ENCODE measurements around the gene SLC38A7. TPM values are rescaled to one million over a fixed set of nuclear protein-coding genes. Genes with fewer than 3 reads are reported as not detected.
A peak's percentile ranks its signal among the peaks of the same experiment; 100 is the strongest.
"Not testable (repeated sequence)": the region's sequence is repeated elsewhere in the genome, so short reads cannot be mapped to it uniquely, and the experiment has no call there.

Gene SLC38A7
- total RNA-seq, 4 donors from 2014 or later: 17.2 to 33.8 (median 30.1) TPM

DNA sequence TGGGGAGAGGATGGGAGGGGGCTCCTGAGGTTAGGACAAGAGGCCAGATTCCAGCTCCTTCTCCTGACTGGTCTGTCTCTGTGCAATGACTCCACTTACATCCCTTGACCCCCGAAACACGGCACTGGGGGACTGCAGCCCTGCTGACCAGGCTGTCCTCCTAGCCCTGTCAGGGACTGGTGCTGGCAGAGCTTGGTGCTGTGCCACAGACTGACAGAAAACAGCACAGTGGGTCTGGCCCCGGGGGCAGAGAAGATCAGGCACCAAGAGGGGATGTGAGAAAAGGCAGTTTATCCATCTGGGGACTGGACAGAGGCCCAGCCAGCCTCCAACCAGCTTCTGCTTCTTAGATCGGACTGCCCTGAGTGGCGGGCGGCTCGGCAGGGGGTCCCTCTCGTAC lies 19.4 kb downstream of the SLC38A7 start:
- Histone ChIP-seq H3K27me3 (no peaks in the 10 kb centered on the region), H3K27ac (no peak overlapping the region), H3K9me3 (no peaks in the 10 kb centered on the region), H3K36me3 (peaks cover 6 to 13% of the 10 kb centered on the region in 2 donors), H3K4me1 (no peaks in the 10 kb centered on the region), H3K4me3 (replicated peaks in 1 of 3) (no peak overlapping the region)
- TF ChIP-seq, protein P1, sequence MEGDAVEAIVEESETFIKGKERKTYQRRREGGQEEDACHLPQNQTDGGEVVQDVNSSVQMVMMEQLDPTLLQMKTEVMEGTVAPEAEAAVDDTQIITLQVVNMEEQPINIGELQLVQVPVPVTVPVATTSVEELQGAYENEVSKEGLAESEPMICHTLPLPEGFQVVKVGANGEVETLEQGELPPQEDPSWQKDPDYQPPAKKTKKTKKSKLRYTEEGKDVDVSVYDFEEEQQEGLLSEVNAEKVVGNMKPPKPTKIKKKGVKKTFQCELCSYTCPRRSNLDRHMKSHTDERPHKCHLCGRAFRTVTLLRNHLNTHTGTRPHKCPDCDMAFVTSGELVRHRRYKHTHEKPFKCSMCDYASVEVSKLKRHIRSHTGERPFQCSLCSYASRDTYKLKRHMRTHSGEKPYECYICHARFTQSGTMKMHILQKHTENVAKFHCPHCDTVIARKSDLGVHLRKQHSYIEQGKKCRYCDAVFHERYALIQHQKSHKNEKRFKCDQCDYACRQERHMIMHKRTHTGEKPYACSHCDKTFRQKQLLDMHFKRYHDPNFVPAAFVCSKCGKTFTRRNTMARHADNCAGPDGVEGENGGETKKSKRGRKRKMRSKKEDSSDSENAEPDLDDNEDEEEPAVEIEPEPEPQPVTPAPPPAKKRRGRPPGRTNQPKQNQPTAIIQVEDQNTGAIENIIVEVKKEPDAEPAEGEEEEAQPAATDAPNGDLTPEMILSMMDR (IDR thresholded peaks at IDR 0.05): no peak
- WGBS, 2 donors: 89% methylated on average over 8 of the region's 8 CpGs
- intact Hi-C loops (cut with DNase I): no loop called here
- DNase-seq: no peak

DNA sequence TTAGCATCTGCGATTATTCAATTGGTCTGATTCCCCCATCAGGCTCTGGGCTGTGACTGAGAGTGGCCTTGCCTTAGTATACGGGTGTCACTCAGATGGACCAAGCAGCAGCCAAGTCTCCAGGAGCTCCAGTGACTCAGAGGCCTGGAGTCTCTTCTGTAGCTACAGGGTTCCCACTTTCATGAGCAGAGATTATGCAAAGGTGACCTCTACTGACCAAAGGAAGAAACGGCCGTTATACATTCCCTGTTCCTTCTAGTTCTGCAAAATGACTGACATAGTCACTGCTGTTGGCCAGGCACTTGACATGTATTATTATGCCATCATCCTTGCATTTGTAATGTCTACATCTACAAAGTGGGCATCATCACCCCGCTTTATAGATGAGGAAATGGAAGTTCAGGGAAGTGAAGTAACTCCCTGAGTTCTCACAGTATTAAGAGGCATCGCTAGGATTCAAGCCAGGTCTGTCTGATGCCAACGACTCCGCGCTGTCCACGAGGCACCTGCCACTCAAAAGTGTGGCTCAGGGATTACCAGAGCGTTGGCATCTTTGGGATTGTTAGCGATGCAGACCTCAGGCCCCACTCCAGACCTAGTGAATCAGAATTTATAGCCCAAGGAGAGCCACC lies 23.3 kb downstream of the SLC38A7 start:
- TF ChIP-seq POLR2A (IDR thresholded peaks at IDR 0.05): no peak
- TF ChIP-seq, protein P1 (IDR thresholded peaks at IDR 0.05): peak in 5 of 6 experiments; percentile 10 to 69 (median 56)
- no peaks in the 10 kb centered on the region for H3K4me1 ChIP-seq
- 33 to 37% methylated on average over 12 of the region's 12 CpGs for whole genome bisulfite sequencing, 2 donors
- no peak overlapping the region for H3K27ac ChIP-seq
- H3K27me3 ChIP-seq: no peaks in the 10 kb centered on the region
- no peak overlapping the region for H3K4me3 ChIP-seq (replicated peaks in 1 of 3)
- intact Hi-C loops (cut with DNase I): no loop called here
- no peaks in the 10 kb centered on the region for H3K36me3 ChIP-seq
- H3K9me3 ChIP-seq: no peaks in the 10 kb centered on the region
- DNase-seq: peak; percentile 51 to 63

GRCh38 chr16:58659911-58660310 lies 24.7 kb downstream of the SLC38A7 start:
- intact Hi-C loops (cut with DNase I): loop anchor here (5.0 kb wide), 1 partner anchor 148 kb away; no protein-coding TSS in a partner anchor
- H3K27me3 ChIP-seq: not testable (repeated sequence)
- 86 to 88% methylated on average over 11 of the region's 11 CpGs for WGBS, 2 donors

GRCh38 chr16:58658796-58659211 lies 25.8 kb downstream of the SLC38A7 start:
- H3K36me3 ChIP-seq: no peaks in the 10 kb centered on the region
- 94% methylated on average over 3 of the region's 3 CpGs for WGBS, 2 donors
- intact Hi-C loops (cut with DNase I): loop anchor here (5.0 kb wide), 1 partner anchor 147 kb away; no protein-coding TSS in a partner anchor

More at GRCh38 chr16:58659911-58660310, 24.7 kb downstream of the SLC38A7 start:
- not testable (repeated sequence) for DNase-seq; H3K4me3 ChIP-seq (replicated peaks in 1 of 3); H3K27ac ChIP-seq; H3K9me3 ChIP-seq; H3K36me3 ChIP-seq; H3K4me1 ChIP-seq

GRCh38 chr16:58656899-58657298 lies 27.7 kb downstream of the SLC38A7 start:
- H3K27me3 ChIP-seq: no peaks in the 10 kb centered on the region
- no peaks in the 10 kb centered on the region for H3K4me1 ChIP-seq
- DNase-seq: no peak
- H3K4me3 ChIP-seq (replicated peaks in 1 of 3): no peak overlapping the region
- 88 to 90% methylated on average over 4 of the region's 4 CpGs for WGBS, 2 donors
- no peaks in the 10 kb centered on the region for H3K36me3 ChIP-seq
- intact Hi-C loops (cut with DNase I): loop anchor here (5.0 kb wide), 1 partner anchor 145 kb away; no protein-coding TSS in a partner anchor
- H3K9me3 ChIP-seq: no peaks in the 10 kb centered on the region
- no peak overlapping the region for H3K27ac ChIP-seq
- TF ChIP-seq POLR2A (IDR thresholded peaks at IDR 0.05): no peak
- TF ChIP-seq, protein P1 (IDR thresholded peaks at IDR 0.05): no peak

More at GRCh38 chr16:58658796-58659211, 25.8 kb downstream of the SLC38A7 start:
- H3K9me3 ChIP-seq: no peaks in the 10 kb centered on the region
- no peak overlapping the region for H3K4me3 ChIP-seq (replicated peaks in 1 of 3)
- no peak overlapping the region for H3K27ac ChIP-seq
- no peaks in the 10 kb centered on the region for H3K4me1 ChIP-seq
- no peak for DNase-seq
- TF ChIP-seq POLR2A (IDR thresholded peaks at IDR 0.05): no peak
- TF ChIP-seq, protein P1 (IDR thresholded peaks at IDR 0.05): no peak
- H3K27me3 ChIP-seq: no peaks in the 10 kb centered on the region

Measured in thyroid gland (tissue), 4 donors.